Midbrain (tissue), 1 donor: Measurements from ENCODE around the gene HNRNPA1.
A peak's percentile ranks its signal among the peaks of the same experiment; 100 is the strongest.
"Not testable (repeated sequence)": the region's sequence is repeated elsewhere in the genome, so short reads cannot be mapped to it uniquely, and the experiment has no call there.

Source experiments
- DNase-seq: peaks from one replicate; lab custom pipeline; 2025; lab: John Stamatoyannopoulos, UW

HNRNPA1 gene

GRCh38 chr12:54280468-54281260 lies at the start of gene HNRNPA1:
Gene HNRNPA1, plus strand, starts transcription at chr12:54280726. Its CDS starts 82 bp downstream, at chr12:54280808.
- DNase-seq, result peak; percentile 99

- DNase-seq, result not testable (repeated sequence)
These were observed 49.3 kb upstream of the HNRNPA1 start for GRCh38 chr12:54231269-54231668.

- DNase-seq, result no peak
These were observed 47.7 kb upstream of the HNRNPA1 start for GRCh38 chr12:54232790-54233189.

DNA sequence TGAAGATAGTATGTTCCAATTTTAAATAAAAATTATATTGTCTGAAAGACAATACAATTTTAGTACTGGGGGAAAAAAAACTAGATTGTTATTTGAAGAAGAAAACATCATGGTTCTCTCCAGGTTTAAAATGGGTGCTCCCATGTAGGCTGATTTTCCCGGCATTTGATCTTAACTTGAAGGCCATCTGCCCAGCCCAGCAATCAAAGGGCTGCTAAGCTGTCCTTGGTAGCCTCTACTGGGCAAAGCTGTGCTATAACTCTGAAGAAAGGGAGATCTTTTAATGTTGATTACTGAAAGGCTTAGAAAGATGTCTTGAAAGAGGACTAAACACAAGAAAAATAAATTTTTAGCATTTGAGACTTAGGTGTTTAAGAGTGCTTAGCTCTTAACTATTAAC lies 42.0 kb upstream of the HNRNPA1 start:
- no peak for DNase-seq

DNA sequence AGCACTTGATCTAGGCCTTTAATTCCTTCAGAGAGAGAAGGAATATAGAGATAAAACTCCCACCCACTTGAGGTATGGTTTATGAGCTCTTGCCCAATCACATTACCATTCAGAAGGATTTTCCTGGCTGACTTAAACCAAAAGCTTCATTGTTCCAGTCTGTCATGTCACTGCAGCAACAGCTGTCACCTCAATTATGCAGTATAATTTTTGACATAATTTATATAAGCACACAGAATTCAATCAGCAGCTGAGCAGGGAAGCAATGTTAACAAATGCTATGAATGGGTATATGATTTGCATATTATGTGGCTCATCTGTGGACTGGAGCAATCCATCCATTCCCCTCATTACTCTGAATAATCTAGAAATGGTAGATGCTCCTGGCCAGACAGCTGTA lies 40.9 kb upstream of the HNRNPA1 start:
- no peak for DNase-seq

- no peak for DNase-seq
These were observed 40.4 kb upstream of the HNRNPA1 start for GRCh38 chr12:54240129-54240528.

- DNase-seq, result no peak
These were observed 39.4 kb upstream of the HNRNPA1 start for GRCh38 chr12:54240971-54241588.

DNA sequence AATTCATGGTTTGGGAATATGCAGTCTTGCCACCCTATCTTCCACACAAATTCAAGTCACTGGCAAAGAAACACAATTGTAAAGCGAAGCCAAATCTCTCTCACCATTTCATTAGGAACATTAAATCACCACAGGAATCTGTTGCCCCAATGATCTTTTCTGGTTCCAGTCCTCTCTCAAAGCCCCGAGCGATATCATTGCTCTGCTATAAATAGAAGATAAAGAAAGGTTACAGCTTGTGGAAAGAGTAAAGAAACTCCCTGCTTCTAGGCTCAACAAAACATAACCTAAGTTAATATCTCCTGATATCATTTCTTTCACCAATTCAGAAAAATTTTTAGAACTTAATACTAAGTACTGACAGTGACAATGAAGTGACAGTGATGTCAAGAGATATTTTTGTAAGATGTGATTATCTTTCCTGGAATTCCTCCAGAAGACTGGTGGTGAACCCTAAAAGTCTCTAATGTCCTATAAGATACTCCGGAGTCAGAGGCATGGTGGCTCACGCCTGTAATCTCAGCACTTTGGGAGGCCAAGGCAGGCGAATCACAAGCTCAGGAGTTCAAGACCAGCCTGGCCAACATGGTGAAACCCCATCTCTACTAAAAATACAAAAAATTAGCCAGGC lies 34.4 kb upstream of the HNRNPA1 start:
- DNase-seq, result no peak

DNA sequence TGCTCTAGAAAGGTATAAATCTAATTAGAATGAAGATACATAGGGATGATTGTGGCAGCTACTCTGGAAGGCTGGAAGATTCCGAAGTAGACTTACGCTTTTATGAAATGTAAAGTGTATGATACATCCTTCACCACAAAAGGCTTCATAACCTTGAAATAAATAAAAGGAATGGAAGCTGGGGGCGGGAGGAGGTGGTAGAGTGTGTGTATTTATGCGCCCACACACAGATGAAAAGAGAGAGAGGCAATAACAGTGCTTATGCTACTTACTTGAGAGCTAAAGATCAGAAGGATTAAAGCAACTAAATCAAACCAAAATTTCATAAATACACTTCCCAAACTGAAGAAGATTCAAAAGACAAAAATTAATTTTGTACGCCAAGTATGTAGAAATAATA lies 31.0 kb upstream of the HNRNPA1 start:
- DNase-seq, result no peak

DNA sequence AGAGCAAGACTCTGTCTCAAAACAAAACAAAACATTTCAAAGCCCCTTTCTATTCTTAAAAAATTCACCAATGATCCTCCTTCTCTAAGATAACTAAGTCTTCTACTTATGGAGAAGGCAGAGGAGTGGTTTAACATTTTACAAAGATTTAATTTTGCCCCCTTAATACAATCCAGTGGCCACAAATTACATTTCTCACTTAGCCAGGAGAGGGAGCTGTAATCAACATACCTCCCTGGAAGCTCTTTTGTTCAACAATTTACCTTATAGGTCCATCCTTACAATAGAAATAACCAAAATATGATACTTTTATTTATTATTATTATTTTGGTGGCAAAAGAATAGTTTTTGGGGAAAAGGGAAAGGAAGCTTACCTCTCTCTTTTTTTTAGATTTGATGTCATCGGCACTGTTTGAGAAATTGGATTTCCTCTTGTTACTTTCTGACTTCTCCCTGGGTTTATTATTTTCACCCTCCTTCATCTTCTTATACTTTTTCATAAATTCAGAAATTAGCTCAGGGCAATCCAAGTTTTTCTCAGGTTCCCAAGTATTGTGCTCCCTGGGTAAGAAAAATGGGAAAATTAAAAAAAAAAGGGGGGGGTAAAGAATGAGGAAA lies 28.8 kb upstream of the HNRNPA1 start:
- DNase-seq, result peak; percentile 34

DNA sequence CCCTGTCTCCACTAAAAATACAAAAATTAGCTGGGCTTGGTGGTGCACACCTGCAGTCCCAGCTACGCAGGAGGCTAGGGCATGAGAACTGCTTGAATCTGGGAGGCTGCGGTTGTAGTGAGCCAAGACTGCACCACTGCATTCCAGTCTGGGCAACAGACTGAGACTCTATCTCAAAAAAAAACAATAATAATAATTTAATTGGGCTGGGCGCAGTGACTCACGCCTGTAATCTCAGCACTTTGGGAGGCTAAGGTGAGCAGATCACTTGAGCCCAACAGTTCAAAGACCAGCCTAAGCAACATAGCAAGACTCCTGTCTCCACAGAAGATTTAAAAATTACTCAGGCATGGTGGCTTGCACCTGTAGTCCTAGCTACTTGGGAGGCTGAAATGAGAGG lies 27.3 kb upstream of the HNRNPA1 start:
- no peak for DNase-seq

- DNase-seq, result no peak
These were observed 23.2 kb upstream of the HNRNPA1 start for GRCh38 chr12:54257332-54257731.

DNA sequence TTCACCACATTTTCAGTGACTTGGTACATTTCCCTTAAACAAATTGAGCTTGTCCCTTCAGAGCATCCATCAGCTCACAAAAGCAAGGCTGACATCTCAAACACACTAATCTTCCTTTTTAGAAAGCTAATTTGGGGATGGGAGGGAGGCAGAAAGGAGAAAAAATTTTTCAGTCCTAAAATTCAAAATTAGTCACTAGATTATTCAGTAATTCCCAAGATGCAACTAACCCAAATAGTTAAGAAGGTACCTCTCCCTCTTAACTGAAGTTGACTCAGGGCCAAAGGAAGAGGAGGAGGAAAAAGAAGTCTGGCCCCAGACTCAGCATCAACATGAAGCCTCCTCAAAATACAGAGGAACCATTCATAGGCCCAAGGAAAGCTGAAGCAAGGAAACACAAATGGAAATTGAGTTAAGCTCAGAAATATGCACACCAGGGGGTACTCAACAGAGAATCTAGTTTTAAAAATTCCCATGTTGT lies 22.3 kb upstream of the HNRNPA1 start:
- peak; percentile 59 for DNase-seq

- DNase-seq, result peak; percentile 88
These were observed 21.1 kb upstream of the HNRNPA1 start for GRCh38 chr12:54259194-54260011.

DNA sequence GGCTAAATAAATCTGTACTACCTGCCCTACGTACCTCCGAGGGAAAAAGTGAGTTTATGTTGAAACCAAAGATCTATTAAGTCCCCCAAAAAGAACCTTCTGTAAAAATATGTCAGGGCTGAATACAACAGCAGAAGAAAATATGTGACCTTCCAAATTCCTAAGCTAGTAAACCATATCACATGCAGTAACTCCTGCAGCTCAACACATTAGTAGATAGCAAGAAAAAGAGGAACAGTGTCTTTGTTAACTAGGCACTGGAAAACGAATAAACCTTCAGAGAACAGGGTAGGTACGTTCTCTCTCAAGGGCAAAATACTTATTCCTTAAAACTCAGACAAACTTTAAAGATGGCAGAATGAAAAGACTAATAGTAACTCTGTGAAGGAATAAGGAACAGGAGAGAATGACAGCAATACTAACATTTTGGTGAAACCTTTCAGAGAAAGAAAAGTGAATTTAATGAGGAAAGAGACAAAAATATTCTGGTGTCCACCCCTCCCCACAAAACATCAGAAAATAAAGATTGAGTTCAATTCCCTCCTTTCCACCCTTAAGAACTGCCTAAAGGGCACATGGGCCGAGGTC lies 18.6 kb upstream of the HNRNPA1 start:
- DNase-seq, result no peak

DNA sequence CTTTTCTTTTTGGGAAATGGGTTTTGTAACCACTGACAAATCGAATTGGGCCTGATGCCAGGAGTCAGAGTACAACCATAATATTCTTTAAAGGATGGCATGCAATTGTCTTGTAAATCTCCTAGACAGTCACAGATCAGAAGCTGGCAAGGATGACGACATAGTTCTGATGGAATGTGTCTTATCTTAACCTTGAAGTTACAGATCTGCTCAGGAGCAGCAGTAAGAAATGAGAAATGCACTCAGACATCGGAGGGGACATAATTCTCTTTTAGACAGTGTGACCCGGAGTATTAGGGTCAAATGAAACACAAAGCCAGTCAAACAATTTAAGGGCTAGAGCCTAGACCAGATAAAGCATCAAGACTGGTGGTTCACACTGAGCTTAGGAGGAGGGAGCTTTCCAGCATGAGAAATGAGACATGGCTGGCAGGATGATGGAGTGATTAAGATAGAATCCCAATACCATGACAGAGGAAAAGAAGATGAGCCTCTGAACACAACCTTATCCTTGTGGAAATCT lies 18.1 kb upstream of the HNRNPA1 start:
- no peak for DNase-seq

DNA sequence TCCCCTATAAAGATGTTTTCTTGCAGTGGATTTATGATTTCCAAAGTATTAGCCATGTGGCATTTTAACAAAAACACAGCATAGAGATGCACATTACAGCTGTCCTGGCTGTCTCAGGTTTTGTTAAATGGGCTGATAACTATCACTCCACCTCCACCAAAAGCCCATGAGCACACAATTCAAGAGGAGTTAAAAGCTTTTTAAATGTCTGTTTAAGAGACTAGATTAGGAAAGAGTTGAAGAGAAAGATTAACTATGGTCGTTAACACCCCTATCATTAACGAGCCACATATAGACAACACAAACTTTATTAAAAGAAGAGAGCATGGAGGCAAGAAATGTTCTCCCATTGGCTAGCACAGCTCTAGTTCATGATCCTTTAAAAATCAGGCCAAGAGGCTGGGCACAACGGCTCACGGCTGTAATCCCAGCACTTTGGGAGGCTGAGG lies 15.1 kb upstream of the HNRNPA1 start:
- no peak for DNase-seq

GRCh38 chr12:54266852-54267251 lies 13.7 kb upstream of the HNRNPA1 start:
- no peak for DNase-seq

- no peak for DNase-seq
These were observed 10.2 kb upstream of the HNRNPA1 start for GRCh38 chr12:54270345-54270744.

GRCh38 chr12:54272214-54272613 lies 8.3 kb upstream of the HNRNPA1 start:
- no peak for DNase-seq

GRCh38 chr12:54273981-54274380 lies 6.5 kb upstream of the HNRNPA1 start:
- DNase-seq, result no peak
